Measurements from ENCODE around the gene DENND2A. TPM values are rescaled to one million over a fixed set of nuclear protein-coding genes. Genes with fewer than 3 reads are reported as not detected.
"Not testable (repeated sequence)": the region's sequence is repeated elsewhere in the genome, so short reads cannot be mapped to it uniquely, and the experiment has no call there.

DENND2A gene
- total RNA-seq, 1 donor from 2014 or later = 7.5 TPM

GRCh38 chr7:140623980-140624379 is 16.6 kb downstream of the DENND2A start:
- DNase-seq (ENCODE audit: low spot score in 2 of 2) = no peak
- Histone ChIP-seq H3K9me3 (no peaks in the 10 kb centered on the region), H3K27ac (no peak overlapping the region), H3K4me3 (no peak overlapping the region), H3K27me3 (no peaks in the 10 kb centered on the region), H3K4me1 (peaks cover 0 to 8% of the 10 kb centered on the region in 2 donors), H3K36me3 (no peaks in the 10 kb centered on the region)
- intact Hi-C loops (cut with DNase I) = no loop called here
- no peak for TF ChIP-seq CTCF (IDR thresholded peaks at IDR 0.05)

GRCh38 chr7:140621401-140622021 is 19.1 kb downstream of the DENND2A start:
- DNase-seq (ENCODE audit: low spot score in 2 of 2) = no peak
- Histone ChIP-seq H3K36me3 (no peaks in the 10 kb centered on the region), H3K9me3 (no peaks in the 10 kb centered on the region), H3K27ac (no peak overlapping the region), H3K27me3 (no peaks in the 10 kb centered on the region), H3K4me3 (no peak overlapping the region), H3K4me1 (peaks cover 0 to 4% of the 10 kb centered on the region in 2 donors)
- intact Hi-C loops (cut with DNase I) = no loop called here
- TF ChIP-seq CTCF (IDR thresholded peaks at IDR 0.05) = no peak

- not testable (repeated sequence) for H3K4me1 ChIP-seq
These were observed 20.6 kb downstream of the DENND2A start for GRCh38 chr7:140619915-140620510.

GRCh38 chr7:140619176-140619575 is 21.4 kb downstream of the DENND2A start:
- no peaks in the 10 kb centered on the region for H3K27me3 ChIP-seq
- no peak for DNase-seq (ENCODE audit: low spot score in 2 of 2)
- no peak overlapping the region for H3K27ac ChIP-seq
- no peaks in the 10 kb centered on the region for H3K4me1 ChIP-seq
- intact Hi-C loops (cut with DNase I) = no loop called here
- no peaks in the 10 kb centered on the region for H3K36me3 ChIP-seq
- no peaks in the 10 kb centered on the region for H3K9me3 ChIP-seq
- TF ChIP-seq CTCF (IDR thresholded peaks at IDR 0.05) = no peak
- no peak overlapping the region for H3K4me3 ChIP-seq

More at GRCh38 chr7:140619915-140620510, 20.6 kb downstream of the DENND2A start:
- H3K36me3 ChIP-seq; intact Hi-C loops (cut with DNase I); H3K27ac ChIP-seq; H3K4me3 ChIP-seq; DNase-seq (ENCODE audit: low spot score in 2 of 2); H3K27me3 ChIP-seq; H3K9me3 ChIP-seq: not testable (repeated sequence)

- Histone ChIP-seq H3K36me3 (no peaks in the 10 kb centered on the region), H3K27ac (no peak overlapping the region), H3K4me1 (no peaks in the 10 kb centered on the region), H3K27me3 (no peaks in the 10 kb centered on the region), H3K4me3 (no peak overlapping the region), H3K9me3 (no peaks in the 10 kb centered on the region)
- no peak for TF ChIP-seq CTCF (IDR thresholded peaks at IDR 0.05)
- intact Hi-C loops (cut with DNase I) = no loop called here
- no peak for DNase-seq (ENCODE audit: low spot score in 2 of 2)
These were observed 22.3 kb downstream of the DENND2A start for GRCh38 chr7:140618306-140618705.

GRCh38 chr7:140617081-140617480 is 23.5 kb downstream of the DENND2A start:
- H3K27ac ChIP-seq = no peak overlapping the region
- intact Hi-C loops (cut with DNase I) = no loop called here
- H3K27me3 ChIP-seq = no peaks in the 10 kb centered on the region
- no peaks in the 10 kb centered on the region for H3K4me1 ChIP-seq
- no peak for DNase-seq (ENCODE audit: low spot score in 2 of 2)
- no peak for TF ChIP-seq CTCF (IDR thresholded peaks at IDR 0.05)
- no peak overlapping the region for H3K4me3 ChIP-seq
- no peaks in the 10 kb centered on the region for H3K9me3 ChIP-seq
- H3K36me3 ChIP-seq = no peaks in the 10 kb centered on the region
